Bronchial epithelial cell (primary cell): ENCODE data around the gene SRBD1. TPM values are rescaled to one million over a fixed set of nuclear protein-coding genes. Genes with fewer than 3 reads are reported as not detected.

Experiments
- DNase-seq: peaks from one replicate; pipeline ENCODE4 v3.0.0-alpha.2; 2010; ENCODE audit warnings: low read depth
- FAIRE-seq: peaks from 2 replicates; lab custom pipeline; 2011; peaks lifted over from hg19 to GRCh38; lab: Jason Lieb, UNC
- H3K27me3 ChIP-seq: 2 replicates; pipeline ENCODE4 v1.5.1; 2011; ENCODE audit warnings: low read length; ENCODE audit not compliant: control insufficient read depth, insufficient read depth
- H3K36me3 ChIP-seq: 2 replicates; pipeline ENCODE4 v1.5.1; 2011; ENCODE audit warnings: low read length; ENCODE audit not compliant: control insufficient read depth, insufficient read depth
- H3K4me3 ChIP-seq: 2 replicates; pipeline ENCODE4 v1.5.1; 2011; ENCODE audit warnings: mild to moderate bottlenecking, low read depth, low read length, control low read depth
- CTCF ChIP-seq: IDR thresholded peaks from 2 replicates; pipeline ENCODE4 v1.5.1; 2011; ENCODE audit warnings: mild to moderate bottlenecking, moderate library complexity, low read length, control low read depth, inconsistent platforms; ENCODE audit not compliant: insufficient read depth, severe bottlenecking
- total RNA-seq: library from RNA; depleted of rRNA; stranded (reverse); fragments of >200 nt; gene quantifications from 2 replicates; pipeline ENCODE4 v1.2.1, GENCODE V29; 2014

The SRBD1 gene
- total RNA-seq, 1 donor from 2014 or later: 12.9 TPM

GRCh38 chr2:45610281-45611019, 617 bp downstream of the SRBD1 start:
- no peaks in the 10 kb centered on the region for H3K27me3 ChIP-seq
- DNase-seq: peak; percentile 62
- peak; percentile 9 for TF ChIP-seq CTCF
- H3K36me3 ChIP-seq: no peaks in the 10 kb centered on the region
- peak overlapping the region; percentile 47 for H3K4me3 ChIP-seq
- FAIRE-seq: no peak

GRCh38 chr2:45607701-45608100, 3.4 kb downstream of the SRBD1 start:
- Histone ChIP-seq H3K36me3 (peaks cover 3% of the 10 kb centered on the region), H3K27me3 (no peaks in the 10 kb centered on the region), H3K4me3 (no peak overlapping the region)
- no peak for FAIRE-seq
- TF ChIP-seq CTCF: peak; percentile 59
- DNase-seq: no peak

- Histone ChIP-seq H3K27me3 (no peaks in the 10 kb centered on the region), H3K36me3 (peaks cover 3% of the 10 kb centered on the region), H3K4me3 (no peak overlapping the region)
- DNase-seq (no peak), FAIRE-seq (no peak)
- TF ChIP-seq CTCF: no peak
These were observed 4.3 kb downstream of the SRBD1 start for GRCh38 chr2:45606796-45607195.

GRCh38 chr2:45605116-45605515, 6.0 kb downstream of the SRBD1 start:
- Histone ChIP-seq H3K4me3 (no peak overlapping the region), H3K27me3 (no peaks in the 10 kb centered on the region), H3K36me3 (peaks cover 5% of the 10 kb centered on the region)
- DNase-seq (no peak), FAIRE-seq (no peak)
- TF ChIP-seq CTCF: no peak

GRCh38 chr2:45602624-45603023, 8.4 kb downstream of the SRBD1 start:
- FAIRE-seq (no peak), DNase-seq (no peak)
- Histone ChIP-seq H3K4me3 (no peak overlapping the region), H3K27me3 (no peaks in the 10 kb centered on the region), H3K36me3 (peaks cover 5% of the 10 kb centered on the region)
- no peak for TF ChIP-seq CTCF

- DNase-seq (no peak), FAIRE-seq (no peak)
- H3K4me3 ChIP-seq: no peak overlapping the region
- TF ChIP-seq CTCF: no peak
- peaks cover 2% of the 10 kb centered on the region for H3K36me3 ChIP-seq
- no peaks in the 10 kb centered on the region for H3K27me3 ChIP-seq
These were observed 12.5 kb downstream of the SRBD1 start for GRCh38 chr2:45598545-45598944.
